ENCODE data around the gene ACP3.
A peak's percentile ranks its signal among the peaks of the same experiment; 100 is the strongest.

The ACP3 gene

GRCh38 chr3:132317229-132317948 is at the start of gene ACP3:
TSS of gene ACP3 (plus strand) at chr3:132317407. CDS start at chr3:132317457, 50 bp downstream.
- H3K9me3 ChIP-seq (ENCODE audit: low read length) = no peaks in the 10 kb centered on the region
- H3K27me3 ChIP-seq (ENCODE audit: control insufficient read depth in 1 of 2, insufficient read depth in 2 of 2, low read length in 2 of 2) = no peaks in the 10 kb centered on the region
- peak within 1 kb of the TSS in 1 of 2 donors; percentile 23 for H3K4me3 ChIP-seq (ENCODE audit: low read depth in 1 of 2, low read length in 2 of 2)
- no peaks in the 10 kb centered on the region for H3K4me1 ChIP-seq (ENCODE audit: insufficient read depth, low read length)
- H3K27ac ChIP-seq (ENCODE audit: low read depth, low read length) = no peak within 1 kb of the TSS
- no peak within 1 kb of the TSS for H3K9ac ChIP-seq (ENCODE audit: low read length)
- no peaks in the 10 kb centered on the region for H3K36me3 ChIP-seq (ENCODE audit: insufficient read depth, low read length)

- Histone ChIP-seq H3K27me3 (ENCODE audit: control insufficient read depth in 1 of 2, insufficient read depth in 2 of 2, low read length in 2 of 2) (no peaks in the 10 kb centered on the region), H3K4me3 (ENCODE audit: low read depth in 1 of 2, low read length in 2 of 2) (no peak overlapping the region), H3K36me3 (ENCODE audit: insufficient read depth, low read length) (no peaks in the 10 kb centered on the region), H3K9me3 (ENCODE audit: low read length) (no peaks in the 10 kb centered on the region), H3K9ac (ENCODE audit: low read length) (no peak overlapping the region), H3K27ac (ENCODE audit: low read depth, low read length) (no peak overlapping the region), H3K4me1 (ENCODE audit: insufficient read depth, low read length) (no peaks in the 10 kb centered on the region)
Observed at GRCh38 chr3:132268956-132269355, 48.3 kb upstream of the ACP3 start.

- Histone ChIP-seq H3K9me3 (ENCODE audit: low read length) (no peaks in the 10 kb centered on the region), H3K27me3 (ENCODE audit: control insufficient read depth in 1 of 2, insufficient read depth in 2 of 2, low read length in 2 of 2) (no peaks in the 10 kb centered on the region), H3K9ac (ENCODE audit: low read length) (no peak overlapping the region), H3K27ac (ENCODE audit: low read depth, low read length) (no peak overlapping the region), H3K4me3 (ENCODE audit: low read depth in 1 of 2, low read length in 2 of 2) (no peak overlapping the region), H3K4me1 (ENCODE audit: insufficient read depth, low read length) (no peaks in the 10 kb centered on the region), H3K36me3 (ENCODE audit: insufficient read depth, low read length) (no peaks in the 10 kb centered on the region)
Observed at GRCh38 chr3:132273036-132273435, 44.2 kb upstream of the ACP3 start.

GRCh38 chr3:132276228-132276906 is 40.8 kb upstream of the ACP3 start:
- Histone ChIP-seq H3K4me3 (ENCODE audit: low read depth in 1 of 2, low read length in 2 of 2) (no peak overlapping the region), H3K9ac (ENCODE audit: low read length) (no peak overlapping the region), H3K4me1 (ENCODE audit: insufficient read depth, low read length) (no peaks in the 10 kb centered on the region)

GRCh38 chr3:132279030-132279429 is 38.2 kb upstream of the ACP3 start:
- Histone ChIP-seq H3K4me3 (ENCODE audit: low read depth in 1 of 2, low read length in 2 of 2) (no peak overlapping the region), H3K27me3 (ENCODE audit: control insufficient read depth in 1 of 2, insufficient read depth in 2 of 2, low read length in 2 of 2) (no peaks in the 10 kb centered on the region), H3K4me1 (ENCODE audit: insufficient read depth, low read length) (no peaks in the 10 kb centered on the region), H3K9ac (ENCODE audit: low read length) (no peak overlapping the region), H3K36me3 (ENCODE audit: insufficient read depth, low read length) (no peaks in the 10 kb centered on the region), H3K27ac (ENCODE audit: low read depth, low read length) (no peak overlapping the region), H3K9me3 (ENCODE audit: low read length) (no peaks in the 10 kb centered on the region)

More at GRCh38 chr3:132276228-132276906, 40.8 kb upstream of the ACP3 start:
- no peaks in the 10 kb centered on the region for H3K9me3 ChIP-seq (ENCODE audit: low read length)
- no peak overlapping the region for H3K27ac ChIP-seq (ENCODE audit: low read depth, low read length)
- no peaks in the 10 kb centered on the region for H3K36me3 ChIP-seq (ENCODE audit: insufficient read depth, low read length)
- no peaks in the 10 kb centered on the region for H3K27me3 ChIP-seq (ENCODE audit: control insufficient read depth in 1 of 2, insufficient read depth in 2 of 2, low read length in 2 of 2)

GRCh38 chr3:132283440-132283839 is 33.8 kb upstream of the ACP3 start:
- no peak overlapping the region for H3K27ac ChIP-seq (ENCODE audit: low read depth, low read length)
- no peaks in the 10 kb centered on the region for H3K9me3 ChIP-seq (ENCODE audit: low read length)
- H3K4me3 ChIP-seq (ENCODE audit: low read depth in 1 of 2, low read length in 2 of 2) = no peak overlapping the region
- no peaks in the 10 kb centered on the region for H3K36me3 ChIP-seq (ENCODE audit: insufficient read depth, low read length)
- H3K27me3 ChIP-seq (ENCODE audit: control insufficient read depth in 1 of 2, insufficient read depth in 2 of 2, low read length in 2 of 2) = no peaks in the 10 kb centered on the region
- H3K9ac ChIP-seq (ENCODE audit: low read length) = no peak overlapping the region
- no peaks in the 10 kb centered on the region for H3K4me1 ChIP-seq (ENCODE audit: insufficient read depth, low read length)

GRCh38 chr3:132283916-132284405 is 33.2 kb upstream of the ACP3 start:
- H3K27ac ChIP-seq (ENCODE audit: low read depth, low read length) = no peak overlapping the region
- no peaks in the 10 kb centered on the region for H3K4me1 ChIP-seq (ENCODE audit: insufficient read depth, low read length)
- H3K9me3 ChIP-seq (ENCODE audit: low read length) = no peaks in the 10 kb centered on the region
- H3K4me3 ChIP-seq (ENCODE audit: low read depth in 1 of 2, low read length in 2 of 2) = no peak overlapping the region
- no peaks in the 10 kb centered on the region for H3K36me3 ChIP-seq (ENCODE audit: insufficient read depth, low read length)
- H3K9ac ChIP-seq (ENCODE audit: low read length) = no peak overlapping the region
- H3K27me3 ChIP-seq (ENCODE audit: control insufficient read depth in 1 of 2, insufficient read depth in 2 of 2, low read length in 2 of 2) = no peaks in the 10 kb centered on the region

GRCh38 chr3:132284781-132285619 is 32.2 kb upstream of the ACP3 start:
- H3K4me3 ChIP-seq (ENCODE audit: low read depth in 1 of 2, low read length in 2 of 2) = no peak overlapping the region
- H3K9ac ChIP-seq (ENCODE audit: low read length) = no peak overlapping the region

GRCh38 chr3:132285620-132285945 is 31.6 kb upstream of the ACP3 start:
- Histone ChIP-seq H3K27ac (ENCODE audit: low read depth, low read length) (no peak overlapping the region), H3K9ac (ENCODE audit: low read length) (no peak overlapping the region), H3K4me1 (ENCODE audit: insufficient read depth, low read length) (no peaks in the 10 kb centered on the region), H3K36me3 (ENCODE audit: insufficient read depth, low read length) (no peaks in the 10 kb centered on the region), H3K9me3 (ENCODE audit: low read length) (no peaks in the 10 kb centered on the region), H3K27me3 (ENCODE audit: control insufficient read depth in 1 of 2, insufficient read depth in 2 of 2, low read length in 2 of 2) (no peaks in the 10 kb centered on the region), H3K4me3 (ENCODE audit: low read depth in 1 of 2, low read length in 2 of 2) (no peak overlapping the region)

More at GRCh38 chr3:132284781-132285619, 32.2 kb upstream of the ACP3 start:
- H3K27me3 ChIP-seq (ENCODE audit: control insufficient read depth in 1 of 2, insufficient read depth in 2 of 2, low read length in 2 of 2) = no peaks in the 10 kb centered on the region
- H3K36me3 ChIP-seq (ENCODE audit: insufficient read depth, low read length) = no peaks in the 10 kb centered on the region
- H3K27ac ChIP-seq (ENCODE audit: low read depth, low read length) = no peak overlapping the region
- no peaks in the 10 kb centered on the region for H3K9me3 ChIP-seq (ENCODE audit: low read length)
- H3K4me1 ChIP-seq (ENCODE audit: insufficient read depth, low read length) = no peaks in the 10 kb centered on the region

- Histone ChIP-seq H3K9ac (ENCODE audit: low read length) (no peak overlapping the region), H3K9me3 (ENCODE audit: low read length) (no peaks in the 10 kb centered on the region), H3K4me1 (ENCODE audit: insufficient read depth, low read length) (no peaks in the 10 kb centered on the region), H3K36me3 (ENCODE audit: insufficient read depth, low read length) (no peaks in the 10 kb centered on the region), H3K27me3 (ENCODE audit: control insufficient read depth in 1 of 2, insufficient read depth in 2 of 2, low read length in 2 of 2) (no peaks in the 10 kb centered on the region), H3K4me3 (ENCODE audit: low read depth in 1 of 2, low read length in 2 of 2) (no peak overlapping the region), H3K27ac (ENCODE audit: low read depth, low read length) (no peak overlapping the region)
Observed at GRCh38 chr3:132286035-132286434, 31.2 kb upstream of the ACP3 start.

- Histone ChIP-seq H3K9me3 (ENCODE audit: low read length) (no peaks in the 10 kb centered on the region), H3K9ac (ENCODE audit: low read length) (no peak overlapping the region), H3K27ac (ENCODE audit: low read depth, low read length) (no peak overlapping the region), H3K4me1 (ENCODE audit: insufficient read depth, low read length) (no peaks in the 10 kb centered on the region), H3K36me3 (ENCODE audit: insufficient read depth, low read length) (no peaks in the 10 kb centered on the region), H3K27me3 (ENCODE audit: control insufficient read depth in 1 of 2, insufficient read depth in 2 of 2, low read length in 2 of 2) (no peaks in the 10 kb centered on the region), H3K4me3 (ENCODE audit: low read depth in 1 of 2, low read length in 2 of 2) (no peak overlapping the region)
Observed at GRCh38 chr3:132288357-132288756, 28.9 kb upstream of the ACP3 start.

Data from muscle layer of colon (tissue), 2 donors.